Measurements from ENCODE around the gene SHANK3.

Gene SHANK3

GRCh38 chr22:50714631-50715179, 42.1 kb downstream of the SHANK3 start:
- DNase-seq = no peak

DNA sequence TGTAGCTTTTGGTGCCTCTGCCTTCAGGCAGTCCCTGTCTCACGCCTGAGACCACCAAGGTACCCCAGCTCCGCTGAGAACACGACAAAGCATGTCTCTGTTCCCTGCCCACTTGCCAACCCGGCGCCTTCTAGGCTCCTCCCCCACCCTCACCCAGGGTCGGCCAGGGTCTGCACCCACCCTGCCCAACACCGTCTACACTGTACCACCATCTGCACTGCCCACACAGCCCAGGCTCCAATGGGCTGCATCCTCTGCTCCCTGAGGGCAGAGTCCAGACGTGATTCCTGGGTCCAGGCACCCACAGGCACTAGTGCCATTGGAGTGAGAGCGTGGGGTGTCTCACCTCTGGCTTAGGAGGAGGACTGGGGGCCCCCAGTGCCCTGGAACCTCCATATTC, 42.6 kb downstream of the SHANK3 start:
- DNase-seq = no peak

DNA sequence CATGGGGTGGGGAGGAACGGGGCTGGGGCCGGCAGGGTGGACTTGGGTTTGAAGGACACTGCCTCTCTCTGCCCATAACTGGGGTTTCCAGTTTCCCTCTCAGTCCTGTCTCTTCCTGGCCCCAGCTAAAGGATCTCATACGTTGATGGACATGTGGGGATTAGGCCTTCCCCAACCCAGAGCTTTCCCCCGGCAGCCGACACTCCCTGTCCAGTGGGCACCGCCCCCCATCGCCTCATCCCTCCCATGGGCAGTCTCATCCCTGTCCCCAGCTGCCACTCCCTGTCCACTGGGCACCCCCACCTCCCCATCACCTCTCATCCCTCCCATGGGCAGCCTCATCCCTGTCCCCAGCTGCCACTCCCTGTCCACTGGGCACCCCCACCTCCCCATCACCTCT, 43.2 kb downstream of the SHANK3 start:
- no peak for DNase-seq

DNA sequence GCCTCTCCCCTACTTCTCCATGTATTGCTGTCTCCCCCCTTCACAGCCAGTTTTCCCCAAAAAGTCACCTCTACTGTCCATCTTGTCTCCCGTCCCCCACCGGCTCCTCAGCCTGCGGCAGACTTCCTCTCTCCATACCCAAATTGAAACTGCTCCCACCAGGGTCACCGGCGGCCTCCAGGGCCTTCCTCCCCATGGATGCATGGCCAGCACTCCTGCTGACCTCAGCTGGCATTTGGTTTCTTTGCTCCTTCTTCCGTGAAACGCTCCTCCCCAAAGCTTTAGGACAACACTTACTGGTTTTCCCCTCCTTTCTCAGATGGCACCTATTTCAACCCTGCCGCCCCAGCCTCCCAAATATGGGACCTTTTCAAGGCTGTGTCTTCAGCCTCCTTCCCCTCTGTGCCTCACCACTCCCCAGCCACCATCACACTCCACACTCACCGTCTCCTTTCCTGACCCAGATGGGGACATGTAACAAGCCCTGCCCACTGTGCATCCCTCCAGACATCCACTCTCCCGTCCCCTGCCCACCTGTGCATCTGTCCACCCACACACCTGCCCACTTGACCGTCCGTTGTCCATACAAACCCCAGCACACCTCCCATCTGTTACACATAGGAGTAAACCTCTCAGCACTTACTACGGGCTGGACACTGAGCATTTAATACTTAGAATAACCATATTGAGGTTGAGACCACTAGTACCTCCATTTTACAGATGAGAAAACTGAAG, 43.8 kb downstream of the SHANK3 start:
- no peak for DNase-seq

- no peak for DNase-seq
Observed at GRCh38 chr22:50717709-50718351, 45.2 kb downstream of the SHANK3 start.

- no peak for DNase-seq
Observed at GRCh38 chr22:50718352-50718709, 45.7 kb downstream of the SHANK3 start.

- no peak for DNase-seq
Observed at GRCh38 chr22:50719814-50720300, 47.2 kb downstream of the SHANK3 start.

DNA sequence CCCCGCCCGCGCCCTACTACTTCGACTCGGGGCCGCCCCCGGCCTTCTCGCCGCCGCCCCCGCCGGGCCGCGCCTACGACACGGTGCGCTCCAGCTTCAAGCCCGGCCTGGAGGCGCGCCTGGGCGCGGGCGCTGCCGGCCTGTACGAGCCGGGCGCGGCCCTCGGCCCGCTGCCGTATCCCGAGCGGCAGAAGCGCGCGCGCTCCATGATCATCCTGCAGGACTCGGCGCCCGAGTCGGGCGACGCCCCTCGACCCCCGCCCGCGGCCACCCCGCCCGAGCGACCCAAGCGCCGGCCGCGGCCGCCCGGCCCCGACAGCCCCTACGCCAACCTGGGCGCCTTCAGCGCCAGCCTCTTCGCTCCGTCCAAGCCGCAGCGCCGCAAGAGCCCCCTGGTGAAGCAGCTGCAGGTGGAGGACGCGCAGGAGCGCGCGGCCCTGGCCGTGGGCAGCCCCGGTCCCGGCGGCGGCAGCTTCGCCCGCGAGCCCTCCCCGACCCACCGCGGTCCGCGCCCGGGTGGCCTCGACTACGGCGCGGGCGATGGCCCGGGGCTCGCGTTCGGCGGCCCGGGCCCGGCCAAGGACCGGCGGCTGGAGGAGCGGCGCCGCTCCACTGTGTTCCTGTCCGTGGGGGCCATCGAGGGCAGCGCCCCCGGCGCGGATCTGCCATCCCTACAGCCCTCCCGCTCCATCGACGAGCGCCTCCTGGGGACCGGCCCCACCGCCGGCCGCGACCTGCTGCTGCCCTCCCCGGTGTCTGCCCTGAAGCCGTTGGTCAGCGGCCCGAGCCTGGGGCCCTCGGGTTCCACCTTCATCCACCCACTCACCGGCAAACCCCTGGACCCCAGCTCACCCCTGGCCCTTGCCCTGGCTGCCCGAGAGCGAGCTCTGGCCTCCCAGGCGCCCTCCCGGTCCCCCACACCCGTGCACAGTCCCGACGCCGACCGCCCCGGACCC, 48.0 kb downstream of the SHANK3 start:
- DNase-seq = no peak

- DNase-seq = no peak
Observed at GRCh38 chr22:50721257-50721844, 48.7 kb downstream of the SHANK3 start.

GRCh38 chr22:50722048-50722701, 49.6 kb downstream of the SHANK3 start:
- no peak for DNase-seq

All from fibroblast of skin of back (primary cell).